Subcutaneous adipose tissue (tissue), 4 donors: ENCODE measurements around the gene TEX2. TPM values are rescaled to one million over a fixed set of nuclear protein-coding genes. Genes with fewer than 3 reads are reported as not detected.

Source experiments
- CTCF ChIP-seq: fragments of 450-650 bp; IDR thresholded peaks from one replicate; pipeline ENCODE4 v1.5.1; 2016; ENCODE audit warnings: low read depth, mild to moderate bottlenecking, control low read depth, antibody characterized with exemption, moderate library complexity
- total RNA-seq, 4 donors: library from RNA; depleted of rRNA; stranded (reverse); fragments of >200 nt; gene quantifications; one replicate each; pipeline ENCODE4 v1.1.0, GENCODE V29; 2016

TEX2 gene
- total RNA-seq, 4 donors from 2014 or later = 75.3 to 119 (median 102) TPM

GRCh38 chr17:64126918-64127317 lies 136.1 kb downstream of the TEX2 start:
- no peak for TF ChIP-seq CTCF

- no peak for TF ChIP-seq CTCF
These were observed 137.1 kb downstream of the TEX2 start for GRCh38 chr17:64125937-64126336.

GRCh38 chr17:64124609-64125008 lies 138.5 kb downstream of the TEX2 start:
- no peak for TF ChIP-seq CTCF

GRCh38 chr17:64123114-64123513 lies 139.9 kb downstream of the TEX2 start:
- TF ChIP-seq CTCF = no peak

GRCh38 chr17:64120159-64120810 lies 142.8 kb downstream of the TEX2 start:
- TF ChIP-seq CTCF = no peak

- no peak for TF ChIP-seq CTCF
These were observed 144.8 kb downstream of the TEX2 start for GRCh38 chr17:64117981-64118979.
